ENCODE results near the gene OPRL1. TPM values are rescaled to one million over a fixed set of nuclear protein-coding genes. Genes with fewer than 3 reads are reported as not detected.

The OPRL1 gene
- total RNA-seq, 1 donor = 0.72 TPM

DNA sequence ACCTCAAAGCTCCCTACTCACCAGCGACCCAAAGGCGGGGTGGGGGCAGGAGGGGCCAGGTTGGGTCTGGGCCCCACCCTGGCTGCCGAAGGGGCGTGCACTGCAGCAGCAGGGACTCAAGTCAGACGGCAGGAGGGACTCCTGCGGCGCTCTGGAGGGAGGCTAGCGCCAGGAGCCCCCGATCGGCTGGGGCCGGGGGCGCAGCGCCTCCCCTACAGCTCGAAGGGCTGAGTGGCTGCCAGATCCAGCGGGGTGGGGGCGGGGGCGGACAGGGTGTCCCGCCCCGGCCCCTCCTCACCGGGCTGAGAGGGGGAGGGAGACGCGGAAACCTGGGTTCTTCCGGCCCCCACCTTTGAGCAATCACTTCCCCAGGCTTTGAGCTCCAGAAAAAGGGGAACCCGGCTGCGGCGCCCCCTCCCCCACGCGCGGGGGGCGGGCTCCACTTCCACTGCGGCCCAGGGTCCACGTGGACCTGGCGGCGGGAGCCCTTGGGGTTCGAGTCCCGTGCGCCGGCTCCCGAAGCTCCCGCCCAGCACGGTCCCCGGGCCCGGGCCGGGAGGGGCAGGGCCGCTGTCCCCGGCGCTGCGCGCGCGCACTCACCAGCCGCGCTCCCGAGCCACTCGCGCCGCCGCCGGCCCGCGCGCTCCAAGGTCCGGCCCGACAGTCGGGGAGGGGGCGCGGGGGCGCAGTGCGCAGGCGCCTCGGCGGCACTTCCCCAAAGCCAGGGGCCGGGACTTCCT, 439 bp upstream of the OPRL1 start, which contains the start of gene RGS19:
Gene RGS19, minus strand, starts transcription at position 246 of the 740 bp plus-strand sequence. CDS start 2,632 bp downstream, outside the sequence.
- Histone ChIP-seq H3K27me3 (ENCODE audit: insufficient read depth, low read length) (peaks cover 17% of the 10 kb centered on the region), H3K4me3 (ENCODE audit: insufficient read depth, low read length) (peak within 1 kb of the TSS; percentile 78), H2AFZ (ENCODE audit: low read length) (peak within 1 kb of the TSS; percentile 47), H3K36me3 (ENCODE audit: insufficient read depth, low read length) (no peaks in the 10 kb centered on the region), H3K4me2 (ENCODE audit: insufficient read depth, low read length) (peak within 1 kb of the TSS; percentile 75), H3K27ac (ENCODE audit: low read depth, low read length) (no peak within 1 kb of the TSS), H3K79me2 (ENCODE audit: insufficient read depth, low read length) (no peaks in the 10 kb centered on the region), H3K9me3 (ENCODE audit: low read depth, low read length) (no peaks in the 10 kb centered on the region), H3K4me1 (ENCODE audit: insufficient read depth, low read length) (peaks cover 15% of the 10 kb centered on the region), H4K20me1 (ENCODE audit: insufficient read depth, low read length) (peaks cover 11% of the 10 kb centered on the region)
- peak; percentile 94 for DNase-seq (ENCODE audit: insufficient read length, low spot score, missing footprints)
- TF ChIP-seq CTCF (IDR thresholded peaks at IDR 0.05; ENCODE audit: extremely low read depth, low read depth, low read length) = no peak

GRCh38 chr20:64080813-64081623, 1.1 kb downstream of the OPRL1 start:
- Histone ChIP-seq H4K20me1 (ENCODE audit: insufficient read depth, low read length) (peaks cover 11% of the 10 kb centered on the region), H3K27ac (ENCODE audit: low read depth, low read length) (no peak overlapping the region), H2AFZ (ENCODE audit: low read length) (no peak overlapping the region), H3K4me1 (ENCODE audit: insufficient read depth, low read length) (peaks cover 15% of the 10 kb centered on the region), H3K79me2 (ENCODE audit: insufficient read depth, low read length) (no peaks in the 10 kb centered on the region), H3K4me3 (ENCODE audit: insufficient read depth, low read length) (no peak overlapping the region), H3K9me3 (ENCODE audit: low read depth, low read length) (no peaks in the 10 kb centered on the region), H3K27me3 (ENCODE audit: insufficient read depth, low read length) (peaks cover 32% of the 10 kb centered on the region), H3K36me3 (ENCODE audit: insufficient read depth, low read length) (no peaks in the 10 kb centered on the region), H3K4me2 (ENCODE audit: insufficient read depth, low read length) (no peak overlapping the region)
- no peak for TF ChIP-seq CTCF (IDR thresholded peaks at IDR 0.05; ENCODE audit: extremely low read depth, low read depth, low read length)
- no peak for DNase-seq (ENCODE audit: insufficient read length, low spot score, missing footprints)

DNA sequence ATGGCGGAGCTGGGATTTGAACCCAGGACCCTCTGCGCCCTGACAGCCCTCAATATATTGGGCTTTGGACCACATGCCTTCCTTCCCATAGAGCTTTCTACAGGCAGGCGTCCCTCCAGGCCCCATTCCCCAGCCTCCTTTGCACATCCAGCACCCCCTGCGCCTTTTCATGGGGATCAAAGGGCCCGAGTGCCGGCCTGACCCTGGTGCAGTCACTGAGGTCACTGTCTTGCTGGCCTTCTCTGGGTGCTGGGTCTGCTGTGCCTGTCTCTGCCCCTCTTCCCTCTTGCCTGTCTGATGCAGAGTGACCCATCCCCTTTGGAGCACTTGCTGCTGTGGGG, 1.7 kb downstream of the OPRL1 start:
- no peak overlapping the region for H3K27ac ChIP-seq (ENCODE audit: low read depth, low read length)
- H2AFZ ChIP-seq (ENCODE audit: low read length) = no peak overlapping the region
- H3K4me2 ChIP-seq (ENCODE audit: insufficient read depth, low read length) = no peak overlapping the region
- no peak for DNase-seq (ENCODE audit: insufficient read length, low spot score, missing footprints)
- peaks cover 15% of the 10 kb centered on the region for H3K4me1 ChIP-seq (ENCODE audit: insufficient read depth, low read length)
- no peaks in the 10 kb centered on the region for H3K36me3 ChIP-seq (ENCODE audit: insufficient read depth, low read length)
- no peak overlapping the region for H3K4me3 ChIP-seq (ENCODE audit: insufficient read depth, low read length)
- H3K27me3 ChIP-seq (ENCODE audit: insufficient read depth, low read length) = peaks cover 37% of the 10 kb centered on the region
- H3K9me3 ChIP-seq (ENCODE audit: low read depth, low read length) = no peaks in the 10 kb centered on the region
- no peak for TF ChIP-seq CTCF (IDR thresholded peaks at IDR 0.05; ENCODE audit: extremely low read depth, low read depth, low read length)
- no peaks in the 10 kb centered on the region for H3K79me2 ChIP-seq (ENCODE audit: insufficient read depth, low read length)
- peaks cover 11% of the 10 kb centered on the region for H4K20me1 ChIP-seq (ENCODE audit: insufficient read depth, low read length)

All from osteoblast (primary cell).